Endothelial cell of umbilical vein (primary cell): ENCODE results near the gene MARVELD3. TPM values are rescaled to one million over a fixed set of nuclear protein-coding genes. Genes with fewer than 3 reads are reported as not detected.

Experiments used
- BruUV-seq: library from RNA; stranded (reverse); fragments of 400-500 nt; replicated peaks from 2 replicates; lab custom pipeline; 2021; lab: Mats Ljungman, UMichigan
- CTCF ChIA-PET: fragments of 300-600, 350-600 bp; sonication (Branson Sonifier 250); formaldehyde crosslinking; loops from one replicate; lab custom pipeline; 2021; ENCODE audit warnings: antibody characterized with exemption, inconsistent platforms; lab: Charles Lee
- POLR2A ChIA-PET: fragments of 300-600, 350-600 bp; sonication (Branson Sonifier 250); formaldehyde crosslinking; loops from one replicate; lab custom pipeline; 2021; ENCODE audit warnings: antibody characterized with exemption, inconsistent platforms; lab: Charles Lee
- DNase-seq: peaks from one replicate; pipeline ENCODE4 v3.0.0-alpha.2; 2011; ENCODE audit warnings: low read depth, low spot score
- FAIRE-seq: peaks from 2 replicates; lab custom pipeline; 2011; peaks lifted over from hg19 to GRCh38; lab: Jason Lieb, UNC
- H2AFZ ChIP-seq: 2 replicates; pipeline ENCODE4 v1.6.0; 2012; ENCODE audit warnings: low read depth, low read length, control low read depth, inconsistent platforms
- H3K27ac ChIP-seq: 2 replicates; pipeline ENCODE4 v1.5.1; 2011; ENCODE audit warnings: low read depth, mild to moderate bottlenecking, control low read depth, low read length, moderate library complexity; ENCODE audit not compliant: insufficient read depth
- H3K27me3 ChIP-seq, 2 experiments: 2 replicates each; pipeline versions ENCODE4 v1.6.0 to v1.6.1; 2011; ENCODE audit warnings: low read length in 2 of 2, mixed read lengths in 1 of 2; ENCODE audit not compliant: control insufficient read depth in 2 of 2, insufficient read depth in 2 of 2
- H3K36me3 ChIP-seq, 2 experiments: 2 replicates in 1 of 2; 3 replicates in 1 of 2; pipeline ENCODE4 v1.5.1; 2011; ENCODE audit warnings: low read length in 2 of 2, mild to moderate bottlenecking in 1 of 2, moderate library complexity in 1 of 2; ENCODE audit not compliant: control insufficient read depth in 2 of 2, insufficient read depth in 2 of 2; ENCODE audit errors: extremely low read depth in 1 of 2
- H3K4me1 ChIP-seq: 3 replicates; pipeline ENCODE4 v1.5.1; 2011; ENCODE audit warnings: mild to moderate bottlenecking, low read length; ENCODE audit not compliant: control insufficient read depth, insufficient read depth; ENCODE audit errors: extremely low read depth
- H3K4me2 ChIP-seq: 2 replicates; pipeline ENCODE4 v1.6.1; 2011; ENCODE audit warnings: low read length, control low read depth, mixed read lengths; ENCODE audit not compliant: insufficient read depth
- H3K4me3 ChIP-seq, 3 experiments: fragments of 200-600 bp in 1 of 3; sonication (generic), shearing (Covaris generic) in 1 of 3; replicated peaks in 1 of 3; 2 replicates each; pipeline ENCODE4 v1.5.1; 2011 to 2016; ENCODE audit warnings: control low read depth in 3 of 3, low read length in 3 of 3, mild to moderate bottlenecking in 2 of 3, inconsistent platforms in 1 of 3, low read depth in 1 of 3, moderate library complexity in 1 of 3; ENCODE audit not compliant: insufficient read depth in 1 of 3
- H3K79me2 ChIP-seq: 2 replicates; pipeline ENCODE4 v1.6.0; 2012; ENCODE audit warnings: low read length, inconsistent platforms; ENCODE audit not compliant: control insufficient read depth, insufficient read depth
- H3K9ac ChIP-seq: replicated peaks from 2 replicates; pipeline ENCODE3; 2011; ENCODE audit warnings: low read length, control low read depth; ENCODE audit not compliant: insufficient read depth; ENCODE audit errors: extremely low read depth
- H3K9me1 ChIP-seq: replicated peaks from 3 replicates; pipeline ENCODE4 v1.6.0; 2011; ENCODE audit warnings: mild to moderate bottlenecking, low read length; ENCODE audit not compliant: control insufficient read depth, insufficient read depth; ENCODE audit errors: extremely low read depth
- H3K9me3 ChIP-seq: replicated peaks from 2 replicates; pipeline ENCODE4 v1.5.1; 2012; ENCODE audit warnings: low read length, inconsistent platforms; ENCODE audit not compliant: control insufficient read depth, insufficient read depth
- H4K20me1 ChIP-seq: replicated peaks from 2 replicates; pipeline ENCODE3; 2011; ENCODE audit warnings: mild to moderate bottlenecking, low read length; ENCODE audit not compliant: control insufficient read depth, insufficient read depth; ENCODE audit errors: extremely low read depth
- EZH2 ChIP-seq: IDR thresholded peaks from 2 replicates; pipeline ENCODE4 v1.6.1; 2012; ENCODE audit warnings: borderline replicate concordance, low read depth, mild to moderate bottlenecking, moderate library complexity, low read length, inconsistent platforms; ENCODE audit not compliant: severe bottlenecking
- FOS ChIP-seq: IDR thresholded peaks from 2 replicates; pipeline ENCODE4 v1.6.1; 2011; ENCODE audit warnings: mild to moderate bottlenecking, low read length, moderate library complexity, borderline replicate concordance; ENCODE audit not compliant: insufficient read depth
- GATA2 ChIP-seq: IDR thresholded peaks from 2 replicates; pipeline ENCODE4 v1.7.0; 2011; ENCODE audit warnings: low read depth, mild to moderate bottlenecking, moderate library complexity, mixed read lengths, low read length; ENCODE audit not compliant: insufficient read length, insufficient read depth
- JUN ChIP-seq: IDR thresholded peaks from 2 replicates; pipeline ENCODE4 v1.6.1; 2011; ENCODE audit warnings: borderline replicate concordance, low read depth; ENCODE audit not compliant: insufficient read length, insufficient read depth
- MAX ChIP-seq: IDR thresholded peaks from 2 replicates; pipeline ENCODE4 v1.6.1; 2011; ENCODE audit not compliant: insufficient read depth, insufficient read length
- MYC ChIP-seq: IDR thresholded peaks from one replicate; pipeline ENCODE4 v1.6.1; 2011; ENCODE audit warnings: mild to moderate bottlenecking, low read depth, low read length
- dilution Hi-C: fragments of 300-500 bp; cut with MboI; formaldehyde crosslinking; loops from one replicate; pipeline ENCODE4 v1.15.0; 2019; ENCODE audit warnings: low sequenced_read_pairs; ENCODE audit not compliant: extremely low pct_ligation_motif_present
- intact Hi-C: fragments of 100-400 bp; cut with micrococcal nuclease; formaldehyde crosslinking; loops from one replicate; pipeline ENCODE4 v1.10.0; 2022
- polyA plus RNA-seq, 4 experiments: library from polyadenylated mRNA; depleted of rRNA in 3 of 4; stranded (reverse) in 3 of 4; unstranded in 1 of 4; fragments of >200 nt; gene quantifications; 2 replicates each; pipeline versions ENCODE4 v1.2.1 to v1.2.3, GENCODE V29; 2011 to 2012; ENCODE audit warnings: missing spikeins in 1 of 4
- total RNA-seq: library from RNA; stranded (reverse); gene quantifications from 2 replicates; pipeline ENCODE4 v1.2.3, GENCODE V29; 2021
- TF ChIP-seq, protein P1 (sequence below), 2 donors: IDR thresholded peaks; 1 replicate in 1 of 2; 2 replicates in 1 of 2; pipeline ENCODE4 v1.5.1; 2011; ENCODE audit warnings: low read length in 2 of 2, mild to moderate bottlenecking in 2 of 2, moderate library complexity in 2 of 2, control low read depth in 1 of 2, inconsistent platforms in 1 of 2, low read depth in 1 of 2; ENCODE audit not compliant: insufficient read depth in 1 of 2; ENCODE audit errors: extremely low read depth in 1 of 2

Gene MARVELD3
- total and polyA plus RNA-seq, 2 donors (not counting 3 experiments of a cell fraction or from before 2014, with no cell fraction given): not detected

- FAIRE-seq (no peak), DNase-seq (no peak)
- intact Hi-C loops (no loop called here), dilution Hi-C loops (no loop called here)
- Histone ChIP-seq H3K79me2 (no peaks in the 10 kb centered on the region), H3K27ac (no peak overlapping the region), H2AFZ (no peak overlapping the region), H3K9me1 (no peaks in the 10 kb centered on the region), H3K4me2 (no peak overlapping the region), H3K9me3 (no peaks in the 10 kb centered on the region), H3K4me1 (no peaks in the 10 kb centered on the region), H3K27me3 (no peaks in the 10 kb centered on the region), H3K36me3 (no peaks in the 10 kb centered on the region), H3K9ac (no peak overlapping the region), H3K4me3 (no peak overlapping the region), H4K20me1 (no peaks in the 10 kb centered on the region)
- TF ChIP-seq MYC: no peak
- no peak for TF ChIP-seq JUN
- TF ChIP-seq MAX: no peak
- TF ChIP-seq FOS: no peak
- TF ChIP-seq, protein P1, sequence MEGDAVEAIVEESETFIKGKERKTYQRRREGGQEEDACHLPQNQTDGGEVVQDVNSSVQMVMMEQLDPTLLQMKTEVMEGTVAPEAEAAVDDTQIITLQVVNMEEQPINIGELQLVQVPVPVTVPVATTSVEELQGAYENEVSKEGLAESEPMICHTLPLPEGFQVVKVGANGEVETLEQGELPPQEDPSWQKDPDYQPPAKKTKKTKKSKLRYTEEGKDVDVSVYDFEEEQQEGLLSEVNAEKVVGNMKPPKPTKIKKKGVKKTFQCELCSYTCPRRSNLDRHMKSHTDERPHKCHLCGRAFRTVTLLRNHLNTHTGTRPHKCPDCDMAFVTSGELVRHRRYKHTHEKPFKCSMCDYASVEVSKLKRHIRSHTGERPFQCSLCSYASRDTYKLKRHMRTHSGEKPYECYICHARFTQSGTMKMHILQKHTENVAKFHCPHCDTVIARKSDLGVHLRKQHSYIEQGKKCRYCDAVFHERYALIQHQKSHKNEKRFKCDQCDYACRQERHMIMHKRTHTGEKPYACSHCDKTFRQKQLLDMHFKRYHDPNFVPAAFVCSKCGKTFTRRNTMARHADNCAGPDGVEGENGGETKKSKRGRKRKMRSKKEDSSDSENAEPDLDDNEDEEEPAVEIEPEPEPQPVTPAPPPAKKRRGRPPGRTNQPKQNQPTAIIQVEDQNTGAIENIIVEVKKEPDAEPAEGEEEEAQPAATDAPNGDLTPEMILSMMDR (IDR thresholded peaks at IDR 0.05; ENCODE audit: extremely low read depth in 1 of 2, insufficient read depth in 1 of 2, low read depth in 1 of 2, low read length in 2 of 2): no peak
- TF ChIP-seq EZH2: no peak
- no peak for TF ChIP-seq GATA2
- POLR2A ChIA-PET: no interaction called here
- BruUV-seq: no TSS peak
- CTCF ChIA-PET: interaction anchor here (1.4 to 2.5 kb wide), 2 partner anchors 16 to 19 kb away, joined by 4 to 10 read pairs; no protein-coding TSS in a partner anchor
Observed at GRCh38 chr16:71591917-71592316, 34.1 kb upstream of the MARVELD3 start.
